Kidney (tissue), 14 donors: Measurements from ENCODE around the gene PPP1R9B. TPM values are rescaled to one million over a fixed set of nuclear protein-coding genes. Genes with fewer than 3 reads are reported as not detected.
A peak's percentile ranks its signal among the peaks of the same experiment; 100 is the strongest.

Experiments
- DNase-seq, 5 donors: peaks; one replicate each; pipeline ENCODE4 v3.0.0-alpha.2; 2013 to 2020
- FAIRE-seq: peaks from 2 replicates; lab custom pipeline; 2012; peaks lifted over from hg19 to GRCh38; lab: Jason Lieb, UNC
- H3K27ac ChIP-seq, 2 donors: one replicate each; pipeline ENCODE4 v1.7.0; 2013; ENCODE audit warnings: low read depth in 2 of 2, low read length in 2 of 2, inconsistent platforms in 1 of 2
- H3K27me3 ChIP-seq: one replicate; pipeline ENCODE4 v1.7.1; 2013; ENCODE audit warnings: low read length, inconsistent platforms; ENCODE audit not compliant: control insufficient read depth, insufficient read depth
- H3K36me3 ChIP-seq, 3 donors: one replicate each; pipeline versions ENCODE4 v1.7.0 to v1.7.1; 2013; ENCODE audit warnings: low read length in 3 of 3, control low read depth in 1 of 3, inconsistent platforms in 1 of 3; ENCODE audit not compliant: insufficient read depth in 3 of 3, control insufficient read depth in 2 of 3
- H3K4me1 ChIP-seq, 3 donors: one replicate each; pipeline versions ENCODE4 v1.7.0 to v1.7.1; 2013; ENCODE audit warnings: low read length in 3 of 3, inconsistent platforms in 1 of 3, low read depth in 1 of 3; ENCODE audit not compliant: control insufficient read depth in 2 of 3, insufficient read depth in 2 of 3
- H3K4me3 ChIP-seq, 3 donors: one replicate each; pipeline versions ENCODE4 v1.7.0 to v1.8.1; 2013; ENCODE audit warnings: low read length in 3 of 3, control low read depth in 1 of 3, inconsistent platforms in 1 of 3
- H3K9ac ChIP-seq, 3 donors: one replicate each; pipeline versions ENCODE4 v1.7.0 to v1.7.1; 2013; ENCODE audit warnings: low read length in 3 of 3, control low read depth in 1 of 3, inconsistent platforms in 1 of 3
- H3K9me3 ChIP-seq, 3 donors: one replicate each; pipeline versions ENCODE4 v1.7.0 to v1.7.1; 2013; ENCODE audit warnings: low read length in 3 of 3, control low read depth in 1 of 3, inconsistent platforms in 1 of 3; ENCODE audit not compliant: control insufficient read depth in 2 of 3, insufficient read depth in 1 of 3
- CTCF ChIP-seq: IDR thresholded peaks from 3 replicates; pipeline ENCODE4 v1.5.1; 2012; ENCODE audit warnings: mild to moderate bottlenecking, moderate library complexity, borderline replicate concordance; ENCODE audit not compliant: insufficient read depth; ENCODE audit errors: extremely low read depth
- intact Hi-C: fragments of 100-400 bp; cut with DNase I; formaldehyde crosslinking; loops from one replicate; pipeline ENCODE4 v1.11.1; 2022
- polyA plus RNA-seq: library from polyadenylated mRNA; stranded (reverse); fragments of 350-450 nt; fragmentation: Illumina TruSeq; extraction: RNeasy Lipid Tissue Mini Kit (QIAGEN cat#74804); gene quantifications from one replicate; pipeline ENCODE4 v1.2.3, GENCODE V29; 2014; ENCODE audit warnings: low read depth, low replicate concordance; ENCODE audit not compliant: insufficient read depth
- total RNA-seq: library from RNA; stranded (reverse); fragmentation: NEBNext Ultra II Directional; extraction: Animal tissue kit (Norgen Biotek cat#: 25700); gene quantifications from one replicate; pipeline ENCODE4 v1.2.1, GENCODE V29; 2021
- donor health status: control.
- donor health status: control.
- donor health status: control.
- donor health status: control.
- donor health status: control.
- donor health status: DM: yes; HTN: yes; CAD: no.
- donor health status: Normal renal cell carcinoma (clear cell type).

The PPP1R9B gene
- total and polyA plus RNA-seq, 2 donors from 2014 or later, result 17.1 to 64.4 TPM

GRCh38 chr17:50100921-50101345 is 49.5 kb downstream of the PPP1R9B start:
- no peak for TF ChIP-seq CTCF
- Histone ChIP-seq H3K27me3 (no peaks in the 10 kb centered on the region), H3K27ac (peak overlapping the region; percentile 90 to 94), H3K4me1 (peaks cover 0 to 64% (median 57%) of the 10 kb centered on the region in 3 donors), H3K9me3 (no peaks in the 10 kb centered on the region), H3K9ac (peak overlapping the region in 1 of 3 donors; percentile 1), H3K4me3 (peak overlapping the region in 1 of 3 donors; percentile 25), H3K36me3 (peaks cover 7 to 58% (median 7%) of the 10 kb centered on the region in 3 donors)
- intact Hi-C loops, result no loop called here
- no peak for FAIRE-seq
- DNase-seq, result peak; percentile 76 to 85 (median 79)

- no peaks in the 10 kb centered on the region for H3K27me3 ChIP-seq
- peaks cover 0 to 64% (median 60%) of the 10 kb centered on the region in 3 donors for H3K4me1 ChIP-seq
- H3K9ac ChIP-seq, result peak overlapping the region in 1 of 3 donors; percentile 1
- peaks cover 4 to 53% (median 7%) of the 10 kb centered on the region in 3 donors for H3K36me3 ChIP-seq
- intact Hi-C loops, result no loop called here
- DNase-seq, result peak in 1 of 5 donors; percentile 9
- FAIRE-seq, result no peak
- H3K9me3 ChIP-seq, result no peaks in the 10 kb centered on the region
- peak overlapping the region in 1 of 3 donors; percentile 25 for H3K4me3 ChIP-seq
- TF ChIP-seq CTCF, result no peak
- H3K27ac ChIP-seq, result peak overlapping the region; percentile 90 to 94
Observed at GRCh38 chr17:50100480-50100883, 50.0 kb downstream of the PPP1R9B start.

- Histone ChIP-seq H3K9me3 (no peaks in the 10 kb centered on the region), H3K4me3 (peak overlapping the region in 1 of 3 donors; percentile 5), H3K4me1 (peaks cover 0 to 64% (median 62%) of the 10 kb centered on the region in 3 donors), H3K27ac (peak overlapping the region; percentile 32 to 90), H3K27me3 (no peaks in the 10 kb centered on the region), H3K36me3 (peaks cover 2 to 44% (median 7%) of the 10 kb centered on the region in 3 donors), H3K9ac (no peak overlapping the region)
- intact Hi-C loops, result loop anchor here (10.0 kb wide), 1 partner anchor 196 kb away; no protein-coding TSS in a partner anchor
- FAIRE-seq (no peak), DNase-seq (peak in 1 of 5 donors; percentile 43)
- no peak for TF ChIP-seq CTCF
Observed at GRCh38 chr17:50099003-50099402, 51.5 kb downstream of the PPP1R9B start.
